ENCODE measurements around the gene ADORA2B. TPM values are rescaled to one million over a fixed set of nuclear protein-coding genes. Genes with fewer than 3 reads are reported as not detected.

Gene ADORA2B
- total and polyA plus RNA-seq, 2 of the 8 experiments (the other 6 are each of a cell fraction or from before 2014, with no cell fraction given), result 2.6 to 8.2 TPM

DNA sequence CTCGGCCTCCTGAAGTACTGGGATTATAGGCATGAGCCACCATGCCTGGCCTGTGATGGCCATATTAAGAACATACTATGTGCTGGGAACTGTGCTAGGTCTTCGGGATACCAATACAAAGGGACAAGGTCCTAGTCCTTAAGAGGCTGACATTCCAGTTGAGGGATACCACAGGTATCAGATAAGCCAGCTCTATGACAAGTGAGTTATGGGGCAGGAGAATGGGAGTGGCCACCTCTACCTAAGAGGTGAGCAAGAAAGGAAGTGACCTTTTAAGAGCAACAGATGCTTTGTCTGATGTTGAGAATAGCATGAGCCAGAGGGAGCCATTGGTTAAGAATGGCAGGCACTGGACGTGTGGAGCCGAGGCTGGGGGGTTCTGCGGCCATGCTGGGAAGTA, 27.0 kb downstream of the ADORA2B start:
- Histone ChIP-seq H3K9ac (replicated peaks in 1 of 4; ENCODE audit: extremely low read depth in 1 of 4, low read depth in 3 of 4, low read length in 3 of 4) (no peak overlapping the region), H3K56ac (replicated peaks; ENCODE audit: insufficient read length, low read depth, low read length) (no peak overlapping the region), H3K4ac (replicated peaks; ENCODE audit: insufficient read length, low read depth, low read length) (no peak overlapping the region), H3K4me1 (replicated peaks in 1 of 4; ENCODE audit: control insufficient read depth in 3 of 4, insufficient read depth in 4 of 4, low read length in 3 of 4) (peaks cover 4 to 20% (median 11%) of the 10 kb centered on the region in 4 experiments), H2AFZ (ENCODE audit: low read length) (no peak overlapping the region), H2BK12ac (ENCODE audit: low read depth, low read length) (no peak overlapping the region), H2BK15ac (ENCODE audit: low read length) (0 out of 2 replicates have a peak overlapping the region, but pooled peaks have one; percentile 62), H3K14ac (ENCODE audit: insufficient read length) (no peak overlapping the region), H3K36me3 (ENCODE audit: control insufficient read depth in 2 of 4, insufficient read depth in 4 of 4, low read length in 3 of 4) (peaks cover 0 to 6% (median 1%) of the 10 kb centered on the region in 4 experiments; a peak in 4 of 8 replicates), H2BK5ac (ENCODE audit: low read depth, low read length) (no peak overlapping the region), H4K5ac (ENCODE audit: insufficient read length, low read depth, low read length) (no peak overlapping the region), H3K9me3 (ENCODE audit: insufficient read depth in 2 of 2, low read depth in 1 of 2, low read length in 1 of 2) (no peaks in the 10 kb centered on the region), H3K23ac (ENCODE audit: insufficient read length) (no peak overlapping the region), H2AK5ac (ENCODE audit: low read depth, low read length) (no peak overlapping the region), H3K79me2 (ENCODE audit: control insufficient read depth in 1 of 2, insufficient read depth in 2 of 2, low read length in 2 of 2) (no peaks in the 10 kb centered on the region), H4K8ac (ENCODE audit: extremely low read depth, insufficient read depth, low read length) (no peak overlapping the region), H3K27ac (ENCODE audit: low read depth, low read length) (no peak overlapping the region), H3K23me2 (ENCODE audit: low read depth, low read length) (peaks cover under 1% of the 10 kb centered on the region), H3K4me3 (ENCODE audit: extremely low read depth in 1 of 4, insufficient read depth in 2 of 4, low read depth in 3 of 4, low read length in 4 of 4) (no peak overlapping the region), H3K4me2 (ENCODE audit: insufficient read depth in 1 of 2, low read depth in 2 of 2, low read length in 2 of 2) (no peak overlapping the region), H2BK120ac (replicated peaks; ENCODE audit: low read depth, low read length) (no peak overlapping the region), H4K91ac (replicated peaks; ENCODE audit: insufficient read length, low read length) (peak overlapping the region; percentile 10), H3K18ac (ENCODE audit: extremely low read depth, low read length) (no peak overlapping the region), H3K27me3 (replicated peaks in 1 of 4; ENCODE audit: control insufficient read depth in 3 of 4, extremely low read depth in 1 of 4, insufficient read depth in 3 of 4, low read length in 3 of 4) (no peaks in the 10 kb centered on the region), H2BK20ac (ENCODE audit: low read length) (no peak overlapping the region), H3K79me1 (ENCODE audit: low read depth, low read length) (0 out of 2 replicates have a peak, but pooled peaks cover 3% of the 10 kb centered on the region), H4K20me1 (replicated peaks in 1 of 2; ENCODE audit: control insufficient read depth in 1 of 2, insufficient read depth in 2 of 2, low read length in 2 of 2) (no peaks in the 10 kb centered on the region)
- no peak for FAIRE-seq
- POLR2A ChIA-PET (ENCODE audit: partially characterized antibody), result interaction anchor here (1.0 to 1.7 kb wide), 4 partner anchors 13 to 409 kb away, joined by 3 to 11 read pairs (median 5); partner anchors contain the start of genes TTC19, UBB and ZSWIM7
- no peak for TF ChIP-seq TBP (IDR thresholded peaks at IDR 0.05; ENCODE audit: low read depth, low read length)
- TF ChIP-seq NRF1 (IDR thresholded peaks at IDR 0.05; ENCODE audit: low read depth, low read length), result no peak
- no peak for TF ChIP-seq BCL11A (IDR thresholded peaks at IDR 0.05; ENCODE audit: low read depth in 2 of 2, low read length in 2 of 2)
- no peak for TF ChIP-seq CEBPB (IDR thresholded peaks at IDR 0.05; ENCODE audit: low read depth, low read length)
- TF ChIP-seq EZH2 (IDR thresholded peaks at IDR 0.05; ENCODE audit: low read depth, low read length, severe bottlenecking), result no peak
- TF ChIP-seq ZNF274 (IDR thresholded peaks at IDR 0.05; ENCODE audit: borderline replicate concordance, extremely low read depth, low read length), result no peak
- TF ChIP-seq EGR1 (IDR thresholded peaks at IDR 0.05; ENCODE audit: borderline replicate concordance, low read depth, low read length), result no peak
- TF ChIP-seq SRF (IDR thresholded peaks at IDR 0.05; ENCODE audit: low read depth, low read length), result no peak
- no peak for TF ChIP-seq GABPA (IDR thresholded peaks at IDR 0.05; ENCODE audit: borderline replicate concordance, insufficient read depth, low read length)
- no peak for TF ChIP-seq SP4 (IDR thresholded peaks at IDR 0.05; ENCODE audit: low read length)
- no peak for TF ChIP-seq KDM1A (IDR thresholded peaks at IDR 0.05; ENCODE audit: borderline replicate concordance, low read length)
- WGBS, 2 experiments (ENCODE audit: extremely low coverage in 1 of 2, insufficient coverage in 1 of 2, insufficient read length in 1 of 2, insufficient replicate concordance in 2 of 2, low coverage in 1 of 2, low lambda C conversion rate in 2 of 2, missing lambda C conversion rate in 1 of 2), result 91% methylated on average over 5 of the region's 5 CpGs; no CpG with 5 or more reads in 1 of the 2 experiments
- CTCF ChIA-PET (ENCODE audit: partially characterized antibody), result interaction anchor here (0.6 to 0.7 kb wide), 2 partner anchors 27 to 47 kb away, joined by 3 to 4 read pairs; partner anchors contain the start of gene ADORA2B
- DNase-seq (ENCODE audit: low read depth in 1 of 2, low spot score in 2 of 2), result no peak
